ENCODE data around the gene ASCC1.
"Not testable (repeated sequence)": the region's sequence is repeated elsewhere in the genome, so short reads cannot be mapped to it uniquely, and the experiment has no call there.

ASCC1 gene, protein sequence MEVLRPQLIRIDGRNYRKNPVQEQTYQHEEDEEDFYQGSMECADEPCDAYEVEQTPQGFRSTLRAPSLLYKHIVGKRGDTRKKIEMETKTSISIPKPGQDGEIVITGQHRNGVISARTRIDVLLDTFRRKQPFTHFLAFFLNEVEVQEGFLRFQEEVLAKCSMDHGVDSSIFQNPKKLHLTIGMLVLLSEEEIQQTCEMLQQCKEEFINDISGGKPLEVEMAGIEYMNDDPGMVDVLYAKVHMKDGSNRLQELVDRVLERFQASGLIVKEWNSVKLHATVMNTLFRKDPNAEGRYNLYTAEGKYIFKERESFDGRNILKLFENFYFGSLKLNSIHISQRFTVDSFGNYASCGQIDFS

DNA sequence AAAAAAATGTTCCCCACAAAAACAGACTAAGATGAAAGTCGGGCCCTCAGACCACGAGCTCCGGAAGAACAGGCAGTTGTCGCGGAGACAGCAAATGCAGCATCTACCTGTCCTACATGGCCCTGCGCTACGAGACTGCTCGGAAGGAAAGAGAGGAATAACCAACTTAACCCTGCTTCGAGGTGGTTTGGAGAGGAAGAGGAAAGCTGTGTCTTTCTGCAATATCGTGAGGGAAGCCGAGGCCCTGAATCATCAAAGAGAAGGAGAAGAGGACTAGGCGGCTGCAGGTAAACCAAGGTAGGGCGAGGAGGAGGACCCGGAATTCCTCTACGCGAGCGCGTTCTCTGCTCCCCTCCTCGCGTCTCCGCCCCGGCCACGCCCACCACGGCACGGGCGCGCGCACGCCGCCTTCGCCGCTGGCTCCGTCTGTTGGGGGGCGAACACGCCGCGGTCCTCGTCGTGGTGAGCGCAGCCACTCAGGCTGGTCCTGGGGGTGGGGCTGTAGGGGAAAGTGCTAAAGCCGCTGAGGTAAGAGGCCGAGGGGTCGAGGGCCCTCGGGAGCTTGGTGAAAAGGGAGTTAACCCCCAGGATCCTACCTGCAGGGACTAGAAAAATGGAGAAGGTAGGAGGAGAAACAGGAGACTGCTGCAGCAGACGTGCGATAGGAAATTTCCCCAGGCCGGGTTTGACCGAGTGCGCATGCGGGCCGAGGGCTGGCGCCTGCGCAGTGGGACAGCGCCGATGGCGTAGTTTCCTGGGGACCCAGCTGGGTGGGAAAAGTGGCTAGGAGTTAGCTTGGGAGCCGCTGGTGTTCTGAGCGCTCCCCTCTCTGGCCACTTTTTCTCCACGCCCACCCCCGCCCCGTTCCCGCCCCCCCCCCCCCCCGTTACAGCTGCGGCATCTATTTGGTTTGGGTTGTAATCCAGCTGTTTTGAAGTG is at the start of gene ASCC1, which contains the start of gene ANAPC16:
Gene ASCC1 (minus strand): TSS at position 666 of the 939 bp plus-strand sequence. CDS start 2,978 bp downstream, outside the sequence.
Gene ANAPC16 (plus strand): TSS at position 402 of the 939 bp plus-strand sequence. CDS start 7,903 bp downstream, outside the sequence.
- peak; percentile 86 to 92 for DNase-seq

DNA sequence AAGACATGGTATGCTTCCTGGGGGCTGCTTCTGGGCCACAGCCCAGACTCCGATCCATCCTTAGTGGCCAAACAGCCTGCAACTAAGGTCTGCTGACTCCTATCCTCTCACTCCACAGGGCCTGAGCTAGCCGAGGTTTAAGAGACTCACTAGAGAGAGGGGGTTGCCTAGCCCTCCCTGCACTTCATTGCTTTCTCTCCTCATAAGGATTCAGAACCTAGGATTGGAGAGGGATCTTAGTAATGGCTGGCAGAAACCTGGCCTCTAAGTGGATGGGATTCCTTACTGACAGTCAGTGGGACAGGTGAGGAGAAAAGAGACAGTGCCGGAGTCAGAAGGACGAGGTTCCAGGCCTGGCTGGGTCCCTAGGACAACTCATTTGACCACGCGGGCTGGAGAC is 49.4 kb upstream of the ASCC1 start:
- no peak for DNase-seq

DNA sequence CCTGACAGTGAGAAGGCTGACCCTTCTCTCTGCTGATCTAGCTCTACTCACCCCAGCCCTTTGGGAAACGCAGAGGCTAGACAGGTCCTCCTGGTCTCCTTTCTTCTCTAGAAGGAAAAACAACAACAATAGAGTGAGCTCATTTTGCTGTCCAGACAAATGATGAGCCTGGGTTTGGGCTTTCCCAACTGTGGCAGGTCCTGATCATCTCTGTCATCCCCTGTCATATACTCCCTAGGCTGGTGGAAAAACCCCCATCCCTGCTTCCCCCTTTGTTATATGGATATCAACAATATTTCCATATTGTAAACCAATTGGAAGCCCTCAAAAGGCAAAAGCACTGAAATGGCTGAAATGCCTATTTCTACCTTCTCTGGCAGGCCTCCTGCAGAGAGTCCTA is 48.5 kb upstream of the ASCC1 start:
- DNase-seq = no peak

DNA sequence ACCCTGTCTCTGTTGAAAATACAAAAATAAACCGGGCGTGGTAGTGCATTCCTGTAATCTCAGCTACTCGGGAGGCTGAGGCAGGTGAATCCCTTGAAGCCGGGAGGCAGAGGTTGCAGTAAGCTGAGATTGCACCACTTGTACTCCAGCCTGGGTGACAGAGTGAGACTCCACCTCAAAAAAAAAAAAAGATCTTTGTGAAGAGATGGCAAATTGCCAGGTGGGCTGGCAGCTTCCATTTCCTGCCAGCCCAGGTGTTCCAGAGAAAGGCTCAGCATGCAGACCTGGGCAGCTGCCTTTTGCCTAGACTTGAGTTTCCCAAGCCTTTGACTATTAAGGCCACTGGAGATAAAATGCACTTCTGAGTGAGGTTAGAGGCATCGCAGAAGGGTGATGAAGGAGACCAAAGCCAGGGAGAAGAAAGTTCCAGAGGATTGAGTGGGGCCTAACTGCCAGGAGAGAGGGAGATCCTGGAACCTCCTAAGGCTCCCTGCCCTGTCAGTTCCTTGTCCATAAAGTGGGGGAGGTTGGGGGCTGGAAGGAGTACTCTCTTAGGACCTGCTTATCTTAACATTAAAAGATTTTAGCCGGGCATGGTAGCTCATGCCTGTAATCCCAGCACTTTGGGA is 47.7 kb upstream of the ASCC1 start:
- DNase-seq = no peak

DNA sequence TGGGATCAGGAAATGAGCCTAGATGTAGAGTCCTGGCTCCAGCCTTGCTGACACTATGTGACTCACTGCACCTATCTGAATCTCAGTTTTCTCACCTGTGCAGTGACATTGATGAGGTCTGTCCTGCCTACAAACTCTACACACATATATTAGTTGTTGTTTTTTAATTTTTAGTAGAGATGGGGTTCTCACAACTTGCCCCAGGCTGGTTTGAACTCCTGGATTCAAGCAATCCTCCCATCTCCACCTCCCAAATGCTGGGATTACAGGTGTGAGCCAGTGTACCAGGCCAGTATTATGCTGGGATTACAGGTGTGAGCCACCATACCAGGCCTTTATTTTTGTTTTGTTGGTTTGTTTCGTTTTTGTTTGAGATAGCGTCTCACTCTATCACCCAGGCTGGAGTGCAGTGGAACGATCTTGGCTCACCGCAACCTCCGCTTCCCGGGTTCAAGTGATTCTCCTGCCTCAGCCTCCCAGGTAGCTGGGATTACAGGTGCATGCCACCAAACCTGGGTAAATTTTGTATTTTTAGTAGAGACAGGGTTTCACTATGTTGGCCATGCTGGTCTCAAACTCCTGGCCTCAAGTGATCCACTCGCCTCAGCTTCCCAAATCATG is 45.8 kb upstream of the ASCC1 start:
- DNase-seq = no peak

DNA sequence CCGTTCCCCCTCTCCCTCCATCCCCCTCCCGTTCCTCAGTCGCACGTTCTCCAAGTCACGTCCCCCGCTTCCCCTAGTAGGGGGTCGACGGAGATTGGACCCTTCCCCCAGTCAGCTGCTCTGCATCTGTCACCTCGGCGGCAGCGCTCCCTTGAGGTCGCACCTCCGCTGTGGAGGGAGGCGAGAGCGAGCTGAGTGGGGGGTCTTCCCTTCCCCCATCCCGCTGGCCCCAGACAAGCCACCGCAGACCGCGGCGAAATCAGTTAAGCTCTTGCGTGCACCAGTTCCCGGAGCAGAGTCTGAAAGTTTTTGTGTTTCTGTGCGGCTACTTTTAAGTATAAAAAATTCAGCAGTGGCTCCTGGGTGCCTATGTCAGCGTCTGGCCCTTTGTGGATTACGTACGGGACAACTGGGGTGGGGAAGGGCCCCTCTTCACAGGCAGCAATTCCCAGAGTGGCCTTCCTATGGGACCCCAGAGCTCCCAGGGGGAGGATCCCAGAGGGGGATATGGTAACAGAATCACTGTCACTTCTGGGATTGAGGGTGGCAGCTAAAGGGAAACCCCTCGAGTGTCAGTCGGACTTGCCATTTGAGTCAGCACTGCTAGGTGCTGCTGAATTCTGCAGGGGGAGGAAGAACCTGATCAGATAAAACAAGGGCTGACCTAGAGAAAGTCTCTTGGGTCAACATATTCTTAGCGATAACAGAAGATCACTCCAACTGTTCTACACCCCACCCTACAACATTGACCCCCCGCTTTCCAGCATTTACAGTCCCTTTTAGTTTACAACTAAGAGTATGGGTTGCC is 45.1 kb upstream of the ASCC1 start:
- DNase-seq = no peak

DNA sequence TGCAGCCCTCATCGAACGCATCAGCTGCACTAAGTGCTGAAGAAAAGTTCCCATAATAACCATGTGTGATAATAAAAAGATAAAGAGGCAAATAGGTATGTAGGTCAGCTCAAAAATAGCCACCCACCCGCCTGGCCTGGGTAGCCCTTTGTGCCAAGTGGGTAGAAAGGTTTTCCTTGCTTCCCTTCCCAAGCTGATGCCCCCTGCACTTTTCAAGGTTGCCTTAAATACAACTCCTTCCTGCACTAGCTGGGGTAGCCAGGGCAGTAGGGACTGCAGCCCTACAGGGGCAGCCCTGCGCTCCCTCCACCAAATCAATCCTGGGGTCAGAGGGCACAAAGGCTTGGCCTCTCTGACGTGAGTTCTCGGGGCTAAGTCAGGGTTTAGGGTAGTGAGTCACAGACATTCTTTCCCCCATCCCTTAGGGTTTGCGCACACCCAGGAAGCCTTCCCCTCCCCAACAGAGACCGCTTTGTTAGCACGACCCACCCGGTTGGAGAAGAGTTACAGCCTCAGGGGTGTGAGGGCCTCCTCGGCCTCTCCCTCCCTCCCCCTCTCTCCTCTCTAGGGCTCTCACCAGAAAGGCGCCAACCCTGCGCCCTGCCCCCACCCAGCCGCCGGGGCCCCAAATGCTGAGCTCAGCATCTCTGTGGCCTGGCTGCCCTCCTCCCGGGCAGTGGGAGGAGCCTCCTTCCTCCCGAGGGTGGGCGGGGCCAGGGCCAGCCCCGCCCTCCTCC is 44.3 kb upstream of the ASCC1 start:
- DNase-seq = peak; percentile 81 to 87

DNA sequence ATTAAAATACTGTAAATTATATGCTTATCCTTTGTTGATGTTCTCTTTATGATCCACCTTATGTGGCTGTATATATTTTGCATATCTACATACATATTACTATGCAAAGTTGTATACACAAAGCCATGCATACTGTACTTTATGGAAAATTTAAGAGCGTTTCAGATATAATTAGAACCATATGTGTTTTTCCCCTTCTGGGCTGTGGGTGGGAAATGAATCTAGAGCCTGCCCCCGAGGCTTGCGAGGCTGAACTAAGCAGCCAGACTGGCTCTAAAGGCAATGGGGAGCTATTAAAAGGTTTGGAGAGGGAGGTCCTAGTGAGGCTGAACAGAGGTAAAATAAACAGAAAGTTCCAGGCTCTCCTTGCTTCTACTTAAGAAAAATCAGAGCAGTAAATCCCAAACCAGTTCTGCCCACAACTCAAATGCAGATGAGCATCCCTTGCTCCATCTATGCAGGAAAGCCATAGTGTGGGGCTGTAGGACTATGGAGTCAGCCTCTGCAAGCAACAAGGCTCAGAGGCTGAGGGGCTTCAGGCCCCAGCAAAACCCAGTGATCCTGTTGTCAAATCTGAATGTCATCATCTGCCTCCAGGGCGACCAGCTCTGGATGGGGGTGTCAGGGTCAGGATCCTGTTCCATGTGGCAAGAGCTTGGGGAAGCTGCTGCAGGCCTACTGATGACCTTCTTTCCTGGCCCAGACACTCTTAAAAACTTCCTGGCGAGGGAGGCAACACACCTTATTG is 43.6 kb upstream of the ASCC1 start:
- DNase-seq = peak in 1 of 2 donors; percentile 34

DNA sequence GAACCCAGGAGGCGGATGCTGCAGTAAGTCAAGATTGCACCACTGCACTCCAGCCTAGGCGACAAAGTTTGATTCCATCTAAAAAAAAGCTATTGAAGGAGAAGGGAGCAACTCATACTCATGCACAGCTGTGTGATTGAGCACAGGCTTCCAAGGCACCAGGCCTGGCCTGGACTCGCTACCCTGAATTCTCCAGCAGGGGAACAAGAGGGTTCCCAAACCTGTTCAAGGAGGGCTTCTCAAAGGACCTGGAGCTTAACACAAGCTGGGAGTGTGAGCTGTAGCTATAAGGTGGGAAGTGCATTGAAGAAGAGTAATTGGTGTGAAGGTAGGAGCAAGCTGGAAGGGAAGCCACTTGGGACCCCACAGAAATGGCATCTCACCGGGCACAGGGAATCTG is 42.5 kb upstream of the ASCC1 start:
- DNase-seq = no peak

DNA sequence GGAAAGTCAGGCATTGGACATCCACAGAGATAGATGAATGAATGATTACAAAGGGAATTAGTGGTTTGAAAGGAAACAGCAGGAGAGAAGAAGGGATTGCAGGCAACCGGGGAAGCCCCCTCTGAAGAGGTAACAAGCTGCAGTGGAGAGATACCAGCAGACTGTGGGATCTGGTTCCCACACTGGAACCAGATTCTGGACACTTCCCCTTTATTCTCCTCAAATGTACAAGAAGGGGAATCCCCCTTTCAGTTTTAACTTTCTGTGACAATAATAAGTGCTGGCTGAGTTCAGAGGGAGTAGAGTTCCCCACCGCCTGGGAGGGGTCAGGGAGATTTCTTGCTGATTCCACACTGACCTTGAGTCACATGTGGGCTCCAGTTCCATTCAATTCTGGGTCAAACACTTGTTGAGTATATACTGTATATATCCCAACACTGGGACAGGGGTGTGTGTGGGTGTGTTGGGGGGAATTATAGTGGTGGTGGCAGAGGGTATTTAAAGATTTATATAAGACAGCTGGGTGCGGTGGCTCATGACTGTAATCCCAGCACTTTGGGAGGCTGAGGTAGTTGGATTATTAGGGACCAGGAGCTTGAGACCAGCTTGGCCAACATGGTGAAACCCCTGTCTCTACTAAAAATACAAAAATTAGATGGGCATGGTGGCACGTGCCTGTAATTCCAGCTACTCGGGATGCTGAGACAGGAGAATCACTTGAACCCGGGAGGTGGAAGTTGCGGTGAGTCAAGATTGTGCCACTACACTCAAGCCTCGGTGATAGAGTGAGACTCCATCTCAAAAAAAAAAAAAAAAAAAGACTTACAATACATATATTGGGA is 41.2 kb upstream of the ASCC1 start:
- no peak for DNase-seq

DNA sequence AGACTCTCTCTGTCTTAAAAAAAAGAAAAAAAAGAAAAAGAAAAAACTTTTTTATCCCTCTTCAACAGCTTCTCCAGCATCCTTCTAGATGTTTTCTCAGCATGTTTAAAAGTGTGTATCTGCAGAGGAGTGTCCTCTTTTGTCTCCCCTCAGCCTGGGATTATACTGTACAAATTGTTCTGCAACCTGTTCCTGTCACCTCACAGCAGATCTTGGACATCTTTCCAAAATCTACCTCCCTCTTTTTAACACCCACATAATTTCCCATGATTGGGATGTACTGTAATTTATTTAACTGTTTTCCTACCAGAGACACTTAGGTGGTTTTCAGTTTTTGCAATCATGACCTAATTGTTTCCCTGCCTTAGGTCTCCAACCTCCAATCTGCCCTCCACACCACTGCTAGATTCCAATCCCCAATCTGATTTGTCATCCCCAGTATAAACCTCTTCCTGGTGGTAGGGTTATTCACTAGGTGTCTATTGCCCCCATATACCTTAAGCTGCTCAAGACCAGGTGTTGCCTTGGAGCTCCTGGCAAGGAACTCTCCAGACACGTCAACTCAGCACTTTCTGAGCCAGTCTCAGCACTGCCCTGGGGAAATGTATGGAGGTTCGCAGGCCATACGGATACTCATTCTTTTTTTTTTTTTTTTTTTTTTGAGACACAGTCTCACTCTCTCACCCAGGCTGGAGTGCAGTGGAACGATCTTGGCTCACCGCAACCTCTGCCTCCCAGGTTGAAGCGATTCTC is 40.1 kb upstream of the ASCC1 start:
- peak in 1 of 2 donors; percentile 39 for DNase-seq

DNA sequence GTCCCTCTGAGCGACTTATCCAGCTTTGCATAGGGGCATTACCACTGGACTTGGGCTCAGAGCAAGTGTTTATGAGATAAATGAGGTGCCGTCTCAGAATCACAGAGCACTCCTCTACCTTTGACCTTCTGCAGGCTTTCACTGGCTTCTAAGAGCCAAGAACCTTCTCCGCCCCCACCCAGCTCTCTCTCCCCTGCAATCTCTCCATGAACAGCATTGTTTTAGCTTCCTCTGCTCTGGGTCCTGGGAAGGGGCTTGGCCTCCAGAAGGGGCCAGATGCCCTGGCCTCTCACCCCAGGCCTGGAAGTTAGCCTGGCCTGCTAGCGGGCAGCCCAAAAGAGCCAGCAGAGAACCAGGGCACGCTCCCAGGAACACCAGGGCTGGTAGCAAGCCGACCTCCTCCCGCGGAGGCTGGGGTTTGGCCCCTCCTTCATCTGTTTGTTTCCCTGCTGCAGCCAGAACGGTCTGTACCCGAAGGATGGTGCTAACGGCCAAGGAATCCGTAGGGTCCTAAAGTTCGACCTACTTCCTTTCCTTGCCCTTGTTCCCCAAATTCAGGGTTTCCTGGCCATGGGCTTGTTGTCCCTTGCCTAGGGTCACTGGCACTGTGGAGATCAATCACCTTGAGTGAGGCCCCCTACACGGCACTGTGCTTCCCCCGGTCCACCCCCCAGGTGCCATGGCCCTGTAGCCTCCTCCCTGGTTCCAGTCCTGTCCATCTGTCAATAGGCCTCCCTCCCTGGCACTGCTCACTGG is 38.9 kb upstream of the ASCC1 start:
- DNase-seq = peak; percentile 95 to 98

DNA sequence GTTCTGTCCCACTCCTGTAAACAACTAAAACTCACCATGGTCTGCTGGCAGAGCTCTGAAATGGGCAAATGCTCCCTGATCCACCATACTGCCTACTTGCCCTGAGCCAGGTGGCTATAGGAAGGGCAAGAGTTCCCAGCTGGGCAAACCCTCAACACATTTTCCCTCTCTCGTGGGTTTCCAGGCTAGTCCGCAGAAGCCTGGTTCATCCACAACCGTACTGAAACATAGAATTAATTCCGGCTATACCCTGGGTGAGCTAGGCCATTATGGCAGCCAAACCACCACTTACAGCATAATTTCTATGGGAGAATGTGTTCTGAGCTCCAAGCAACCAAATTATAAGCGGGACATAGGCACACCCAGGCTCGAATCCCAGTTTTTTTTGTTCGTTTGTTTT is 37.5 kb upstream of the ASCC1 start:
- DNase-seq = no peak

DNA sequence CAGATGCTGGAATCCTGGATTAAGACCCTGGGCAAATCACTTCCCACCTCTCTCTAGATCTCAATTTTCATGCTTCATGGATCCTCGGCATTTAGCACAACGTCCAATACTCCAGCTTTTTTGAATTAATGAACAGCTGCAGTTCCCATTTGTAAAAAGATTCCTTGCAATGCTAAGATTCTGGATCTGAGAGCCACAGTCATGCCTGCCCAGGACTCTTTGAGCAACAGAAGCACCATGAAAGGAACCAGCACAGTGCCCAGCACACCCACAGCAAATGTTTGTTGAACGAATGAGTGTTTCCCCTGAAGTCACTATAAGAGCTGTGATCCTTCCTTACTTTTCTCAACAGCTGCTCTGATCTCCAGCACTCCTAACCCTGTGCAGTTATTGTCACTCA is 36.9 kb upstream of the ASCC1 start:
- DNase-seq = no peak

DNA sequence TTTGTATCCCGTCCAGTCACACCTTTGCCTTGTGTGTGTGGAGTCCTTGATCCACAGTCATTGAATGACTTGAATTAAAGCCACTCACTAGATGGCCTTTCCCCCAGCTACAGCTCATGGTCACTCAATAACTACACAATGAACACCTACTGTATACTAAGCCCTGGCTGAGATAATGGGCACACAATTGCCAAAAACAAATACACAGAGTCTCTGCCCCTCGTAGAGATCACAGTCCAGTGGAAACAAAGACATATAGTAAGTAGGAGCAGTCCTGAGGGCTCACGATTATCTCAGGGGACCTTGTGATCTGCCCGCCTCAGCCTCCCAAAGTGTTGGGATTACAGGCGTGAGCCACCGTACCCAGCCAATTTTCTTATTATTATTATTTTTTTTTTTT is 35.6 kb upstream of the ASCC1 start:
- DNase-seq = no peak

DNA sequence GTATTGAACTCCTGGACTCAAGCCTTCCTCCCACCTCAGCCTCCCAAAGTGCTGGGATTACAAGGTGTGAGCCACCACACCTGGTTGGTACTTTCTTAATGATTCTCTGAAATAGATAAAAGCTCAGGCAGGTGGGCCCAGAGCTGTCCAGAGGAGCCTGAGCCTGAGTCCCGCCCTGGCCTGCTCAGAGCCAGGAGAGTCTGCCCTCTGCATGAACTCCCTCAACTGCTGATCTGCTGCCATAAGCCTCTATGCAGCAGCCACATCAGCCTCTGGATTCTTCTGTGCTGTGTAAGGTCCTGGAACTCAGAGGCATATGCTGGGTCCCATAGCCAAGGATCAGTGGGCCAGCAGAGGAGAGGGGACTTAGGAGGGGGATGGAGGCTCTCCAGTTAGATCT is 34.6 kb upstream of the ASCC1 start:
- DNase-seq = no peak

DNA sequence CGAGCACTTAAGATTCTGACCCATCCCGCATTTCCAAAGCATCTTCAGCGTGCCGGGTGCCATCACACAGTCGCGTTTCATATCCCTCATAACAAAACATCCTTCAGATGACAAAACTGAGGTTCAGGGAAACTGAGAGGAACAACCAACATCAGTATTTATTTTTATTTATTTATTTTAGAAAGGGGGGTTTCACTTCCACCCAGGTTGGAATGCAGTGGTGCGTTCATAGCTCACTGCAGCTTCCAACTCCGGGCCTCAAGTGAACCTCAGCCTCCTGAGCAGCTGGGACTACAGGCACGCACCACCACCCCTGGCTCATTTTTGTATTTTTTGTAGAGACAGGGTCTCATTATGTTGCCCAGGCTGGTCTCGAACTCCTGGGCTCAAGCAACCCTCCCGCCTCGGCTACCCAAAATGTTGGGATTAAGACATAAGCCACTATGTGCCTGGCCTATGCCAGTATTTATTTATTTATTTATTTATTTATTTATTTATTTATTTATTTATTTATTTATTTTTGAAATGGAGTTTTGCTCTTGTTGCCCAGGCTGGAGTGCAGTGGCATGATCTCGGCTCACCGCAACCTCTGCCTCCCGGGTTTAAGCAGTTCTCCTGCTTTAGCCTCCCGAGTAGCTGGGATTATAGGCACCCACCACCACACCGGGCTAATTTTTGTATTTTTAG is 33.2 kb upstream of the ASCC1 start:
- DNase-seq = not testable (repeated sequence)
